Prostate gland (tissue), 2 donors: ENCODE results near the gene CMTM8.

Experiments used
- CTCF ChIP-seq, 4 experiments: fragments of 200-600 bp in 2 of 4; fragments of 450-650 bp in 2 of 4; sonication (generic) in 2 of 4; IDR thresholded peaks; 1 replicate in 3 of 4; 2 replicates in 1 of 4; pipeline ENCODE4 v1.5.1; 2016 to 2019; ENCODE audit warnings: antibody characterized with exemption in 4 of 4, mild to moderate bottlenecking in 2 of 4, moderate library complexity in 2 of 4
- POLR2A ChIP-seq: fragments of 450-650 bp; IDR thresholded peaks from one replicate; pipeline ENCODE4 v1.6.1; 2016; ENCODE audit warnings: antibody characterized with exemption, mild to moderate bottlenecking
- POLR2AphosphoS5 ChIP-seq: sonication (generic); formaldehyde crosslinking; IDR thresholded peaks from one replicate; pipeline ENCODE4 v1.6.1; 2017; ENCODE audit warnings: antibody characterized with exemption

GRCh38 chr3:32224016-32224516 lies 14.4 kb upstream of the CMTM8 start:
- TF ChIP-seq POLR2A (no peak), CTCF (IDR thresholded peaks at IDR 0.05) (no peak), POLR2AphosphoS5 (no peak)
